Fibroblast of skin of scalp (primary cell): ENCODE results near the gene ADAMTSL5.
"Not testable (repeated sequence)": the region's sequence is repeated elsewhere in the genome, so short reads cannot be mapped to it uniquely, and the experiment has no call there.

Source experiments
- DNase-seq: peaks from one replicate; pipeline ENCODE4 v3.0.0-alpha.2; 2013

The ADAMTSL5 gene

DNA sequence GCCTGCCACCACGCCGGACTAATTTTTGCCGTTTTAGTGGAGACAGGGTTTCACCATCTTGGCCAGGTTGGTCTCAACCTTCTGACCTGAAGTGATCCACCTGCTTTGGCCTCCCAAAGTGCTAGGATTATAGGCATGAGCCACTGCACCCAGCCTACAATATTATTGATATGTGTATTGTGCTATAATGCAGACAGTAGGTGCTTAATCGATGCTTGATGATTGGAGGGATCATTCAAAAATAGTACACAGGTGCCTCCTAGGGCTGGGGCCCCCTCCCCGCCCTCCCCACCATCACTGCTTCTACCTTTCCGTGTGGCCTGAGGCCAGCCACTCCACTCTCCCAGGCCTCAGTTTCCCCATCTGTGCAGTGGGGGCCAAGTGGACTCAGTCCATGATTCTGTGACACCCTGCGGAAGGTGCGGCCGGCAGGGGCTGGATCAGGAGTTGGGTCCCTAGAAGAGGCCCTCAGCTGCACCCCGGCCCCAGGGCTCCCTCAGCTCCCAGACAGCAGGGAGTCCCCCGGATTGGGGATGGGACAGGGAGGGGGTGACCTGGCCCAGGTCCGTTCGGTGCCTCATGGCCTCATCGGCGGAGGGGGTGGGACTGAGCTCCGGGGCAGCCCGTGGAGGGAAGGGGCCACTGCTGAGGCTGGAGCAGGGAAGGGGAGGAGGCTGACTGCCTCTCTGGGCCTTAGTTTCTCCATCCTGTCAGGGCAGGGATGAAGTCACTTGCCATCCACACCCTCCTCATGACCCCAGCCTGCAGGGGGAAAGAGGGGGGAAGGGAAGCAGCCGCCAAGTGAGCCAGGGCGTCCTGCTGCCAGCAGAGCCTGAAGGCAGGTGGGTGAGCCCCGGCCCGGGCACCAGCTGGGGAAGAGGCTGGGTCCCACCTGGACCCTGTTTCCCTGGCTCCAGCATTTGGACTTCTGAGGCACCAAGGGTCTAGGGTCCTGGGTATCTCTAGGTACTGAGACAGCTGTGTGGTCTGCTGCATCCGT, 1.2 kb downstream of the ADAMTSL5 start:
- no peak for DNase-seq

DNA sequence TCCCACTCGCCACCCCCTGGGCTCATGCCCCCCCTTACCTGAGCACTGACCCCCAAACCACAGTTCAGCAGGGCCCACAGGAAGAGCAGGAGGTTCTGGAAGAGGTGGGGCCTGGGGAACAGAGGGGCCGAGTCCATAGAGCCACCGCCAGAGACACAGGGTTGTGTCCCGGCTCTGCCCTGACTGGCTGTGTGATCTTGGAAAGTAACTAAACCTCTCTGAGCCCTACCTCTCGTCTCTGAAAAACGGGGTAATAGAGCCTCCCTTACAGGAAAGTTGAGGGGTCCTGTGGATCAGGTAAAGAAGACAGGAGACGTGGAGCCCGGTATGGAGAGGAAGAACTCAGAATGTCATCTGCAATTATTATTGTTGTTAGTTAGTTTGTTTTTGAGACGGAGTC, 2.0 kb downstream of the ADAMTSL5 start:
- DNase-seq = no peak

DNA sequence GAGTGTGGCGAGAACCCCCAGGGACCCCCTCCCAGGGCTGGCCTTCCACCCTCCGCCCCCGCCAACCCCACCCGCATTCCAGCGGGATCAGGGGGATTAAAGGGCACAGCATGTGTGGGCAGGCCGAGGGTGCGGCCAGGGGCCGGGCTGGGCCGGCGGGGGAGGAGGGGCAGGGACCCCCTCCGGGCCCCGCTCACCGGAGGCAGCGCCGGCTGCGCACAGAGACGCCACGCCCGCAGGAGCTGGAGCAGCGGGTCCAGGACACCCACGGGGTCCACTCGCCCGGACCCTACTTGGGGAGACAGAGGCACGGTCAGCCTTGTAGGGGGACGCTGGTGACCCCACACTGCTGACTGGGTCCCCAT, 2.4 kb downstream of the ADAMTSL5 start:
- no peak for DNase-seq

DNA sequence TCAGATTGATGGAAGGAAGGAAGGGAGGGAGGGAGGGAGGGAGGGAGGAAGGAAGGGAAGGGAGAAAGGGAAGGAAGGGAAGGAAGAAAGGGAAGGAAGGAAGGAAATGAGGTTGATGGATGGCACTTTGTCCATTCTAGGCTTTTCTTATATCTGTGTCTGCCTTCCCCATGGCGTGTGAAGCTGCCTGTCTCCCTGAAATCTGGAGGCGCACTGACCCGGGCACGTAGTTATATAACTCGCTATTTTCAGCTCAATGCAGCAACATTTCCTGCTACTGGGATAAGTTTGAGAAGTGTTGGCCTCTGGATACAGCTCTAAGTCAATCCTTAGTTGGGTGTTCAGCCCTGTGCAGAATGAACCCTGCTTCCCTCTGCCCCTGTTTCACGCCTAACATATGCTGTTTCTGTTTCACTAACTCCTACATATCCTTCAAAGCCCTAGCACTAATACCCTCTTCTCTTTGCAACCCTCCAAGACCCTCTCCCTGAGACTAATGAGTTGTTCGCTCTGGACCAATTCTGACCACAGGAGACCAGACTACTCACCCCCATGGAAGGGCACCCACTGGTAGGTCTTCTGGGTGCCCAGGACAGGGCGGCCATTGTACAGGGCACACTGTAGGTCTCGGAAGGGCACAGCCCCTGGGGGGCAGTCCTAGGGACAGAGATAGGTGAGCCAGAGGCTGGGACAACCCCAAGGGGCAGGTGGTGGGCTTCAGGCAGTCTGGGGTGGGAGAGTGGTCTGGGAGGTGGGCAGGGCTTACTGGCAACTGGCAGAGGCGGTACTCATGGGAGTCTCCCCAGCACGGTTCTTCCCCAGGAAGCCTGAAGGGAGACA, 3.0 kb downstream of the ADAMTSL5 start:
- no peak for DNase-seq

DNA sequence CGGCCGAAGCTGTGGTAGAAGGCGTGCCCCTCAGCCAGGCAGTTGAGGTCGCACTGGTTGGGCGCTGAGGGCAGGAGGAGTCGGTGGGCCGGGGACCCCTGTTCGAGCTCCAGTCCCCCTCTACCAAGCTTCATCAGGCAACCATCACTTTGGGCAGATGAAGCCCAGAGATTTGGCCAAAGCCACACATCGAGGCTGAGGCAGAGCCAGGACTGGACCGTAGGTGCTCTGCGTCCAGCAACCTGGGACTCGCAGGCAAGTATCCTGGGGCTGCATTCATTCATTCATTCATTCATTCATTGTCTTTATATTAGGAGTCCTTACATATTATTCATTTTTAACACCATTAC, 4.3 kb downstream of the ADAMTSL5 start:
- no peak for DNase-seq

DNA sequence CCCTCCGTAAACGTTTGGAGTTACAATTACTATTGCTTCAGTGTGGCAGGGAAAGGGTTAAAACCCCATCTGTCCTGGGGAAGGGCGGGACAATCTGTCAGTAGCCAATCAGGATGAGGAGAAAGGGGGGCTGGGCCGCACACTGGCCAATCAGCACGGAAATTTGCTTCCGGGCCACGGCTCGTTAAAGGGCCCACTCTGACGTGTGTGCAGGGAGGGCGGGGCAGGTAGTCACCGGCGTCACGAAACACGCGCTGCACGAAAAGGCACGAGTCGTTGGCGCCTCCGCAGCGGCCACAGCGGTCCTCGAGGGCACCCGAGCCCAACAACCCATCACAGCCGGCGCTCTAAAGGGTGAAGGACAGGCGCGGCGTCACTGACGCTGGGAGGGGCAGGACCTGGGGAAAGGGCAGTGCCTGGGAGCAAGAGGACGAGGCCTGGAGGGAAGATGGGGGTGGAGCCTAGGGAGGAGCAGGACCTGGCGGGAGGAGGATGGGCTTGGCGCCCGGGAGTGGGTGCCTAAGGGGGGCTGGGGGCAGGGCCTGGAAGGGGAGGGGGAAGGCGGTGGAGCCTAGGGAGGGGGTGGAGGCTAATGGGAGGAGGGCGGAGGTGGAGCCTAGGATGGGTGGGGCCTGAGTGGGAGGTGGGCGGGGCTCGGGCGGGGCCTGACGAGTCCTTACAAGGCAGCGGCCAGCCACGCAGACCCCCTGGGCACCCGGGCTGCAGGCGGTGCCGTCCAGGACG, 4.9 kb downstream of the ADAMTSL5 start:
- DNase-seq = peak; percentile 96

DNA sequence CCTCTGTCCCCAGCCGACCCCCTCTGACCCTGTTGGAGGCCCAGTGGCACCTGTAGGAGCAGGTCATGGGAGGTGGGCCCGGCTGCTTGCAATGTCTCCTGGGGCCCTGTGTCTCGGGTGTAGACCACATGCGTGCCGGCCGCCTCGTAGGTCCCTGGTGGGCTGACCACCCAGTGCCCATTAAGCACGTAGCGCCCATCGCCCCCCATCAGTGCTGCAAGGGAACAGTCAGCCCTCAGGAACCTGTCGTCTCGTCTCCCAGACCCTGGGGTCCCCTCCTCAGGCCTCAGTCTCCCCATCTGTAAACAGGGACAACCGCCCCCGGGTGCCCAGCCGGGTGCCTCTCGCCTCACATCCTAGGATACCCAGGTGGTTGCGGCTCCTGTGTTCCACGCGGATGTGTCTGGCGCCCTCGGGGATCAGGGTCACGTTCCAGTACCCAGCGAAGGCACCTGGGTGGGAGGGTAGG, 5.6 kb downstream of the ADAMTSL5 start:
- no peak for DNase-seq

DNA sequence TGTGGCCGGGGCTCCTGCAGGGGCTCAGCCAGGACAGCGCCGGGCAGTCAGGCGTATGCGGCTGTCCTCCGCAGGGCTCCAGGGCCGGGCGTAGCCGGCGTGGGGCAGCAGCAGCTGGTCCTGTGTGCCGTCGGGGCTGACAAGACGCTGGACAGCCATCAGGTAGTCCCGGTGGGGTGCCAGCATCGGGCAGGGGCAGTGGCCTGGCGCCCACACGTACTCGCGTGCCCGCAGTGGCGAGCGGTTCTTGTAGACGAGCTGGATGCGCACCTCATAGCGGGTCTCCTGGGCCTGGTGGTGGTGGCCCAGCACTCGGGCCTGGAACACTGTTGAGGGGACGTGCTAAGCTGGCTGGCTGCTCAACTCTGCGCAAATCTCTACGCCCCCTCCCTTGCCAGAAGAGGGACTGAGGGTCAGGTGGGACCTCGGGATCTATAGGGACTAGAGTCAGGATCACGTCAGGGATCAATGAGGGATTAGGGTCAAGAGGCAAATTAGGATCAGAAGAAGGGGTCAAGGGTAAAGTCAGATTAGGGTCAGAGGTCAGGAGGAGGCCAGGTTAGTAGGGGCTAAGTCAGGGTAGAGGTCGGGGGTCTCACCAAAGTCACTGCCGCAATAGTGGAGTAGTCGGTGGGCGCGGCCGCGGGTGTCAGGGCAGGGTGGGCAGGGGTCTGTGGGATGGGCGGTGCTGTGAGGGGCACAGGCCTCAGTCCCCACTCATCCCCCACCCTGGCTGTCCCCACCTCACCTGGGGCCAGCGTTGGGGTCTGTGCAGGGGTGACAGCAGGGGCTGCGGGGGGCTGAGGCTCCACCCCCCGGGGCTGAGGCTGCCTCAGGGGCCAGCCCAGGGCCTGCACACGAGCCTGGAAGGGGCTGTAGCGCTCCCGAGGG, 6.6 kb downstream of the ADAMTSL5 start:
- DNase-seq = no peak

DNA sequence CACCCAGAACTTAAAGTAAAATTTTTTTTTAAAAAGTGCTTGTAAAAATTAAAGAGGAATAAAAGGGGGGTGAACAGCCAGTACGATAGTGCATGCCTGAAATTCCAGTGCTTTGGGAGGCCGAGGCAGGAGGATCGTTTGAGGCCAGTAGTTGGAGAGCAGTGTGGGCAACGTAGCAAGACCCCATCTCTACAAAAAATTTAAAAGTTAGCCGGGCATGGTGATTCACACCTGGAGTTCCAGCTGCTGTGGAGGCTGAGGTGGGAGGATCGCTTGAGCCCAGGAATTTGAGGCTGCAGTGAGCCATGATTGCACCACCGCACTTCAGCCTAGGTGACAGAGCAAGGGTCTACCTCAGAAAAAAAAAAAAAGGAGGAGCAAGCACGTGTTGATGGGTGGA, 7.8 kb downstream of the ADAMTSL5 start:
- DNase-seq = no peak

DNA sequence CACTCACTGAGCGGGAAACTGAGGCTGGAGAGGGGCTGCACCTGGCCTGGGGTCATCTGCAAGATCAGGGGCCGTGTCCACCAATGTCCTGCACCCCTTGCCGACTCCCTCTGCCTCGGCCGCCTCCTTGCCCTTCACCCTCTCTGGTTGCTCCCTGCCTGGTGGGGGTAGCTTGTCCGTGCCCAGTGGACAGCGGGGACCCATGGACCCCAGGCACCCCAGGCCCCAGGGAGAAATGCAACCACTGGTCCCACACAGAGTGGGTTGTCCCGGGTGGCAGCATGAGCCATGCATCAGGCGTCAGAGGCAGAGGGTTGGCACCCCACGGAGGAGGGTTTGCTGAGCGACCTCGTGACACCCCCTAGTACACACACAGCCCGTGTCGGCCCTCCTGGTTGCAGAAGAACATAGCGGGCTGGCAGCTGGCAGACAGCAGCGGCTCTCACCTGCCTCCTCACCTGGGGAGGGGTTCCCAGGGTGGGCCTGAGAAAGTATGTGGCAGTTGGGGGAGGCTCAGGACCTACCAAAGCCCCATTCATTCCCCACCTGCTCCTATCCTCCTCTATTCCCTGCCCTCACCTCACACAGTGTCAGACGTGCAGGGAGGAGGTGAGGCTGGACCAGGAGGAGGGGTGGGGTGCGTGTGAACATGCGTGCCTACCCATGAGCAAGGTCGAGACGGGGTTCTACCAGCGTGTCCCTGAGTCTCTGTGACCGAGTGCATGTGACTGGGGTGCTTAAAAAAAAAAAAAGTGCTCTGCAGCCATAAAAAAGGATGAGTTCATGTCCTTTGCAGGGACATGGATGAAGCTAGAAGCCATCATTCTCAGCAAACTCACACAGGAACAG, 8.7 kb downstream of the ADAMTSL5 start:
- no peak for DNase-seq

DNA sequence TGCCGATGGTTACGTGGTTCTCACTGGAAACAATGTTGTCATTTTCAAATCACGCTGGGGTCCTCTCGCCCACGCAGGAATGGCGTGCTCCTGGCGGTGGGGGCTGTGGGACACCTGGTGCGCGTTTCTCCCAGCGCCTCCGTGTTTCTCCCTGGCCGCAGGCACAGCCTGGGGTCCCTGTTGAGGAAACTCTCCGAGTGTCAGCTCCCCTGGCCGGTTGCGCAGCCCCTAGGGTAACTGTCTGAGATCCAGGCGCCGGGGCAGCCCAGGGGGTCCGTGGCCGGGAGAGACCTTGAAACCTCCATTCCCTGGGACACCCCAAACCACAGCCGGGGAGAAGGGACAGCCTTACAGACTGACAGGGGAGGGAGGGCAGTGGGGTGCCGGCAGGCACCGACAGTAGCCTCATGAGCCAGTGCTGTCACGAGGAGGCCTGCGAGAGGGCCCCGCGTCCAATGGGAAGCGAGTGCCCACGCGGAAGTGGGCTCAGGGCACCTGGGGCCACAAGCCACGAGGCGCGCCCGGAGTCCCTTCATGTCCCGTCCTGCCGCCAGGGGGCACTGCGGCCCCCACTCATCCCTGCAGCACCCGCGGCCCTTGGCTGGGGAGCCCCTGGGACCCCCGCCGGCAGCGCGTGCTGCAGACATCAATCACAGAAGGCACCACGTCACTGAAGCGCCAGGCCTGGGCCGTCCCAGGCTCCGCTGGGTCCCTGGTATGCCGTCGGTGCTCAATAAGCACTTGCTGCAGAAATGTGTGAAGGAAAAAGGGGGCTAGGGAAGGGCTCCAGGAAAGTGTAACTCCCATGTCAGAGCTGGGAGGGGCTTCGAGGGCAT, 9.5 kb downstream of the ADAMTSL5 start:
- peak; percentile 29 for DNase-seq

DNA sequence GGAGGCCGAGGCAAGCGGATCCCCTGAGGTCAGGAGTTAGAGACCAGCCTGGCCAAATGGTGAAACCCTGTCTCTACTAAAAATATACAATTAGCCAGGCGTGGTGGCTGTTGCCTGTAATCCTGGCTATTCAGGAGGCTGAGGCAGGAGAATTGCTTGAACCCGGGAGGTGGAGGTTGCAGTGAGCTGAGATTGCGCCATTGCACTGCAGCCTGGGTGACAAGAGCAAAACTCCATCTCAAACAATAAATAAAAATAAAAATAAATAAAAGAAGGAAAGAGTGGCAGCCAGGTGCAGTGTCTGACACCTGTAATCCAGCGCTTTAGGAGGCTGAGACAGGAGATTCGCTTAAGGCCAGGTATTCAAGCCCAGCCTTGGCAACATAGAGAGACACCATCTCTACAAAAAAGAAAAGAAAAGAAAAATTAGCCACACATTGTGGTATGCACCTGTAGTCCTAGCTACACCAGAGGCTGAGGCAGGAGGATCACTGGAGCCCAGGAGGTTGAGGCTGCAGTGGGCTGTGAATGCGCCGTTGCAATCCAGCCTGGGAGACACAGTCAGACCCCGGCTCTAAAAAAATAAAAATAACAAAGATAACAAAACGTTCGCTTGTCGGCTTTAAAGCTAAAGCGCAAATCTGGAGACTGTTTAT, 10.3 kb downstream of the ADAMTSL5 start:
- no peak for DNase-seq

DNA sequence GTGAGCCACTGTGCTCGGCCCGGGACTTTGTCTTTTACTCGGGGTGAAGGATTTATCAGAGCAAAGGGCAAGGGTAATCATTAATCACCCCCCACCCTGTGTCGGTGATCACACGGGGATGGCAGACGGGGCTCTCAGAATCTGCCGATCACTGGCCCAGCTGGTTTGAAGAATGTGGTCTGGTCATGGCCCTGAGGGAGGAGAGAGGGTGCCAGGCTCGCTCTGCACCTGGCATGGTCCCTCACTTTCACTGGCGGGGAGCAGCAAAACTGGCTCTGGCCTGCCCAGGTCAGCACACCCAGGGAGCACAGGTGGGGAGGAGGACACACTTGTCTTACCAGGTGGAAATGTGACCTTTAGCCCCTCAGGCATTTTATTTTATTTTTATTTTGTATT, 11.6 kb downstream of the ADAMTSL5 start:
- DNase-seq = no peak

DNA sequence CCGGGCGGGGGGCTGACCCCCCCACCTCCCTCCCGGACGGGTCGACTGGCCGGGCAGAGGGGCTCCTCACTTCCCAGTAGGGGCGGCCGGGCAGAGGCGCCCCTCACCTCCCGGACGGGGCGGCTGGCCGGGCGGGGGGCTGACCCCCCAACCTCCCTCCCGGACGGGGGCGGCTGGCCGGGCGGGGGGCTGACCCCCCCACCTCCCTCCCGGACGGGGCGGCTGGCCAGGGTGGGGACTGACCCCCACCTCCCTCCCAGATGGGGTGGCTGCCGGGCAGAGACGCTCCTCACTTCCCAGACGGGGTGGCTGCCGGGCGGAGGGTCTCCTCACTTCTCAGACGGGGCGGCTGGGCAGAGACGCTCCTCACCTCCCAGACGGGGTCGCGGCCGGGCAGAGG, 13.6 kb downstream of the ADAMTSL5 start:
- not testable (repeated sequence) for DNase-seq

DNA sequence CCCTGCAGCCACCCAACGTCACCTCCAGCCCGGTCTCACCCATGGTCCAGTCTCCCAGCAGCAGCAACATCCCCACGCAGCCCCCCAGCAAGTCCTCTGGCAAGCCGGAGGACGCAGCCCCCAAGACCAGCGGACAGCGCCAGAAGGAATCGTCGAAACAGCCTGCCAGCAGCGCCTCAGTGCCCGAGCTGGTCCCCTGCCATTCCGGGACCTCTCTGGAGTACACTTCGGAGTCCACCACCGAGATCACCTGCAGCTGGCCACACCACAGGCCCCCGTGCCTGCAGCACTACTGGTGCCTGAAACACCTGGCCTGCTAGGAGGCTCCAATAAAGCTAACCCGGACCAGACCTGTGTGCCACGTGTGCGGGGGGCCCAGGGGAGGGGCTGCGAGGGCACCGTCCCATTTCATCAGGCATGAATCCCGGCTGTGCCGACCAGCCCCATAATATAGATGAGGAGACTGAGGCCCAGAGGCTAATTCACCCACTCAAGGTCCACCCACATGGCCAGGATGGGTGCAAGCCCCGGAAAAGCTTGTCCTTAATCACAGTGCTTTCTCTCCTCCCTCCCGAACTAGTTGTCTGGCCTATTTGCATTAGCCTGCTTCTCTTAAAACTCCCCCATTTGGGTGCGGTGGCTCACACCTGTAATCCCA, 15.1 kb downstream of the ADAMTSL5 start:
- no peak for DNase-seq

DNA sequence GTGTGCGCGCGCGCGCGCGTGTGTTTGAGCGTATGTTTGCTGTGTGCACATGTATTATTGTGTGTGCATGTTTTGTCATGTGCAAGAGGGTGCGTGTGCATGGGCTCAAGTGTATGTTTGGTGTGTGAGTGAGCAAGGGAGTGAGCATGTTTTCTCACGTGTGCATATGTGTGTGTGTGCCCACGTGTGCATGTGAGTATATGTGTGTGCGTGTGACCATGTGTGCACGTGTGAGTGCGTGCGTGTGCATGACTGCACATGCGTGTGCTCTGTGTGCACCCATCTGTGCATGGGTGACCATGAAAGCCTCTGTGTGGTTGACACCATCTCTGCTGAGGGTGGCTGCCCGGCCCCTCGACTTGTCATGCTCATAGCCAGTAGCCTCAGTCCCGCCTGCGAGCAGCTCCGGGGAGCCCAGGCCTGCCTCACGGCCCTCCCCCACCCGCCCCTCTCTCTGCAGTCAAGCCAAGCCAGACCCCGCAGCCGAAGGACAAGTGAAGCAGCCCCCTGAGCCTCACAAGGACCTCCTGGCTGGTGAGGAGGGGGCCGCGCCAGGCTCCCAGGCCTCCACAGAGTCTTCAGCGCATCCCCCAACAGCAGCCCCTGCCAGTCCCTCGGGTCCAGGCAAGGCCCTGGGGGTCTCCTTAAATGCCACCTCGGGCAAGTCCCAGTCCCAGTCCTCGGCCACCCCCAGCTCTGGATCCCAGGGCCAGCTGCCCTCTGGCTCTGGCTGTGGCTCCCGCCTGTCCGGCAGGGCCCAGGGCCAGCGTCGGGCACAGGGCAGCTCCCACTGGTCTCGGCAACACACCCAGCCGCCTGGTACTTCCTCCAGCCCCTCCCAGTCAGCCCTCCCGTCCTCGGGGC, 15.9 kb downstream of the ADAMTSL5 start:
- no peak for DNase-seq

DNA sequence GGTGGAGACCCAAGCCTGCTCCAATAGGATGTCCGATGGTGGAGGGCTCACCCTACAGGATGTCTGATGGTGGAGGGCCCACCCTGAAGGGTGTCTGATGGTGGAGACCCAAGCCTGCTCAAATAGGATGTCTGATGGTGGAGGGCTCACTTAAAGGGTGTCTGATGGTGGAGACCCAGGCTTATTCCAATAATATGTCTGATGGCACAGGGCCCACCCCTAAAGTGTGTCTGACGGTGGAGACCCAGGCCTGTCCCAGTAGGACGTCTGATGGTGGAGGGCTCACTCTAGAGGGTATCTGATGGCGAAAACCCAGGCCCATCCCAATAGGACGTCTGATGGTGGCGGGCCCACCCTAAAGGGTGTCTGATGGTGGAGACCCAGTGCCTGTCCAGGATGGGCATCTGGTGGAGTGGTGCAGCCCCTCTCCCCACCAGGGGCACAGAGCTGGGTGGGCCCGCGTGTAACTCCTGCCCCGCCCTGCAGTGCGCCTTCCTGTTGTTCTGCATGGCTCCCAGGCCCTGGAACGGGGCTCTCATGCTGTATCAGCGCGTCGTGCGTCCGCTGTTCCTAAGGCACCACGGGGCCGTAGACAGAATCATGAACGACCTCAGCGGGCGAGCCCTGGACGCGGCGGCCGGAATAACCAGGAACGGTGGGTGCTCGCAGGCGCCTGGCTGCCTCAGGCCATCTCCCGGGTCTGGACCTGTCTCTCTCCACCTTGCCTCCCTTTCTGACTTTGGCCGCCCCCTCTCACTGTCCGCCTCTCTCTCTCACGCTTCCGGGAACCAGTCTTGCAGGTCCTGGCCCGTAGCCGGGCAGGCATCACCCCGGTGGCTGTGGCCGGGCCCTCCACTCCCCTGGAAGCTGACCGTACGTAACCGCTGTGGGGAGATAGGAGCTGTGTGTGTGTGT, 16.8 kb downstream of the ADAMTSL5 start:
- DNase-seq = no peak
